Sigmoid colon (tissue), 7 donors: Measurements from ENCODE around the gene ZNF334. TPM values are rescaled to one million over a fixed set of nuclear protein-coding genes. Genes with fewer than 3 reads are reported as not detected.

Experiments
- DNase-seq: peaks from one replicate; pipeline ENCODE4 v3.0.0-alpha.2; 2019
- H3K27ac ChIP-seq, 4 donors: fragments of 200-600 bp; sonication (generic); one replicate each; pipeline ENCODE4 v1.5.1; 2016 to 2019; ENCODE audit warnings: mild to moderate bottlenecking in 1 of 4
- H3K27me3 ChIP-seq, 3 donors: fragments of 200-600 bp; sonication (generic); one replicate each; pipeline ENCODE4 v1.5.1; 2019; ENCODE audit warnings: mild to moderate bottlenecking in 1 of 3
- H3K36me3 ChIP-seq, 4 donors: fragments of 200-600 bp; sonication (generic); one replicate each; pipeline ENCODE4 v1.5.1; 2016 to 2019
- H3K4me1 ChIP-seq, 4 donors: fragments of 200-600 bp; sonication (generic); one replicate each; pipeline ENCODE4 v1.5.1; 2017 to 2019
- H3K4me3 ChIP-seq, 4 donors: fragments of 200-600 bp; sonication (generic); one replicate each; pipeline ENCODE4 v1.5.1; 2017 to 2019; ENCODE audit warnings: mild to moderate bottlenecking in 2 of 4, moderate library complexity in 1 of 4
- H3K9me3 ChIP-seq, 4 donors: fragments of 200-600 bp in 3 of 4; sonication (generic) in 3 of 4; one replicate each; pipeline versions ENCODE4 v1.5.1 to v1.6.1; 2013 to 2019
- EP300 ChIP-seq, 4 donors: sonication (generic); formaldehyde crosslinking; IDR thresholded peaks; one replicate each; pipeline ENCODE4 v1.6.1; 2017; ENCODE audit warnings: antibody characterized with exemption in 4 of 4
- POLR2A ChIP-seq, 2 donors: fragments of 450-650 bp; IDR thresholded peaks; one replicate each; pipeline ENCODE4 v1.6.1; 2016; ENCODE audit warnings: antibody characterized with exemption in 2 of 2, mild to moderate bottlenecking in 2 of 2, moderate library complexity in 2 of 2
- POLR2AphosphoS5 ChIP-seq, 4 donors: sonication (generic); formaldehyde crosslinking; IDR thresholded peaks; one replicate each; pipeline ENCODE4 v1.6.1; 2017; ENCODE audit warnings: antibody characterized with exemption in 4 of 4
- WGBS, 2 donors: extraction: QIAGEN DNeasy Blood & Tissue Kit; methylation state at CpG; one replicate each; pipeline ENCODE4 v1.1.7; 2013; 5-methylcytosine and 5-hydroxymethylcytosine counted together
- intact Hi-C: fragments of 100-400 bp; cut with DNase I; formaldehyde crosslinking; loops from one replicate; pipeline ENCODE4 v1.15.1; 2023
- polyA plus RNA-seq, 3 donors: library from polyadenylated mRNA; stranded (reverse); fragments of 200-250 nt; gene quantifications; one replicate each; pipeline ENCODE4 v1.2.3, GENCODE V29; 2013
- total RNA-seq, 4 donors: library from RNA; depleted of rRNA; stranded (reverse); fragments of >200 nt; gene quantifications; one replicate each; pipeline ENCODE4 v1.1.0, GENCODE V29; 2016
- TF ChIP-seq, protein P1 (sequence below), 4 experiments: fragments of 450-650 bp in 3 of 4; fragments of 200-600 bp in 1 of 4; IDR thresholded peaks; one replicate each; pipeline ENCODE4 v1.5.1; 2016 to 2019; ENCODE audit warnings: antibody characterized with exemption in 4 of 4, mild to moderate bottlenecking in 3 of 4, moderate library complexity in 2 of 4
- donor health status: healthy with polysubstance abuse.
- donor health status: Bipolar disorder and iron deficiency.
- donor health status: healthy.

ZNF334 gene
- total and polyA plus RNA-seq, 7 donors: 0.46 to 6.6 (median 2.6) TPM

DNA sequence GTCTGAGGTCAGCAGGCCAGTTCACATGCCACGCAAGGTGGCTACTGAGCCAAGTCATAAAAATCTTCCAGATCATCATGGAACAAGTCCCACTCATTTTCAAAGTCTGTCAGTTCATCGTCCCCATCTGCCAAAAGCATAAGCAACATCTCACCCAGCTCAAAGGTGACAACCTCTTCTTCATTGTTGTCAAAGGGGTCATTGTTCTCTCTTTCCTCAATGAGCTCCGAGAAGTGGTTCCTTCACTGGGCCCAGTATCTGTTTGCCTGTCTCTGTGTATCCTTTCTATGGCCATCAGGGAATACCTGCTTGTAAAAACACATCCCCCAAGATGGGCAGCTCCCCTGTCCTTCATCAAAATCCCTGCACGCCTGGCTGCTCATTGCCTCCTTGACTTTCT is 49.5 kb downstream of the ZNF334 start:
- Histone ChIP-seq H3K27ac (no peak overlapping the region), H3K9me3 (no peaks in the 10 kb centered on the region), H3K4me1 (peaks cover 0 to 5% (median 2%) of the 10 kb centered on the region in 4 donors), H3K4me3 (no peak overlapping the region), H3K27me3 (peaks cover 0 to 18% (median 2%) of the 10 kb centered on the region in 3 donors), H3K36me3 (no peaks in the 10 kb centered on the region)
- no peak for DNase-seq
- intact Hi-C loops: no loop called here
- TF ChIP-seq POLR2A (IDR thresholded peaks at IDR 0.05) (no peak), POLR2AphosphoS5 (IDR thresholded peaks at IDR 0.05) (no peak), EP300 (IDR thresholded peaks at IDR 0.05) (no peak)
- TF ChIP-seq, protein P1, sequence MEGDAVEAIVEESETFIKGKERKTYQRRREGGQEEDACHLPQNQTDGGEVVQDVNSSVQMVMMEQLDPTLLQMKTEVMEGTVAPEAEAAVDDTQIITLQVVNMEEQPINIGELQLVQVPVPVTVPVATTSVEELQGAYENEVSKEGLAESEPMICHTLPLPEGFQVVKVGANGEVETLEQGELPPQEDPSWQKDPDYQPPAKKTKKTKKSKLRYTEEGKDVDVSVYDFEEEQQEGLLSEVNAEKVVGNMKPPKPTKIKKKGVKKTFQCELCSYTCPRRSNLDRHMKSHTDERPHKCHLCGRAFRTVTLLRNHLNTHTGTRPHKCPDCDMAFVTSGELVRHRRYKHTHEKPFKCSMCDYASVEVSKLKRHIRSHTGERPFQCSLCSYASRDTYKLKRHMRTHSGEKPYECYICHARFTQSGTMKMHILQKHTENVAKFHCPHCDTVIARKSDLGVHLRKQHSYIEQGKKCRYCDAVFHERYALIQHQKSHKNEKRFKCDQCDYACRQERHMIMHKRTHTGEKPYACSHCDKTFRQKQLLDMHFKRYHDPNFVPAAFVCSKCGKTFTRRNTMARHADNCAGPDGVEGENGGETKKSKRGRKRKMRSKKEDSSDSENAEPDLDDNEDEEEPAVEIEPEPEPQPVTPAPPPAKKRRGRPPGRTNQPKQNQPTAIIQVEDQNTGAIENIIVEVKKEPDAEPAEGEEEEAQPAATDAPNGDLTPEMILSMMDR (IDR thresholded peaks at IDR 0.05): no peak
- 73 to 89% methylated on average over 4 of the region's 4 CpGs for WGBS, 2 donors

- Histone ChIP-seq H3K27me3 (peaks cover 0 to 26% (median 7%) of the 10 kb centered on the region in 3 donors), H3K4me1 (peaks cover 0 to 6% (median 2%) of the 10 kb centered on the region in 4 donors), H3K9me3 (peaks cover 0 to 3% (median 0%) of the 10 kb centered on the region in 4 donors), H3K36me3 (no peaks in the 10 kb centered on the region), H3K4me3 (no peak overlapping the region), H3K27ac (no peak overlapping the region)
- intact Hi-C loops: no loop called here
- DNase-seq: no peak
- TF ChIP-seq POLR2A (IDR thresholded peaks at IDR 0.05) (no peak), EP300 (IDR thresholded peaks at IDR 0.05) (no peak), POLR2AphosphoS5 (IDR thresholded peaks at IDR 0.05) (no peak)
- TF ChIP-seq, protein P1 (IDR thresholded peaks at IDR 0.05): no peak
- 90 to 92% methylated on average over 3 of the region's 3 CpGs for WGBS, 2 donors
Observed at GRCh38 chr20:46461808-46462207, 51.6 kb downstream of the ZNF334 start.

DNA sequence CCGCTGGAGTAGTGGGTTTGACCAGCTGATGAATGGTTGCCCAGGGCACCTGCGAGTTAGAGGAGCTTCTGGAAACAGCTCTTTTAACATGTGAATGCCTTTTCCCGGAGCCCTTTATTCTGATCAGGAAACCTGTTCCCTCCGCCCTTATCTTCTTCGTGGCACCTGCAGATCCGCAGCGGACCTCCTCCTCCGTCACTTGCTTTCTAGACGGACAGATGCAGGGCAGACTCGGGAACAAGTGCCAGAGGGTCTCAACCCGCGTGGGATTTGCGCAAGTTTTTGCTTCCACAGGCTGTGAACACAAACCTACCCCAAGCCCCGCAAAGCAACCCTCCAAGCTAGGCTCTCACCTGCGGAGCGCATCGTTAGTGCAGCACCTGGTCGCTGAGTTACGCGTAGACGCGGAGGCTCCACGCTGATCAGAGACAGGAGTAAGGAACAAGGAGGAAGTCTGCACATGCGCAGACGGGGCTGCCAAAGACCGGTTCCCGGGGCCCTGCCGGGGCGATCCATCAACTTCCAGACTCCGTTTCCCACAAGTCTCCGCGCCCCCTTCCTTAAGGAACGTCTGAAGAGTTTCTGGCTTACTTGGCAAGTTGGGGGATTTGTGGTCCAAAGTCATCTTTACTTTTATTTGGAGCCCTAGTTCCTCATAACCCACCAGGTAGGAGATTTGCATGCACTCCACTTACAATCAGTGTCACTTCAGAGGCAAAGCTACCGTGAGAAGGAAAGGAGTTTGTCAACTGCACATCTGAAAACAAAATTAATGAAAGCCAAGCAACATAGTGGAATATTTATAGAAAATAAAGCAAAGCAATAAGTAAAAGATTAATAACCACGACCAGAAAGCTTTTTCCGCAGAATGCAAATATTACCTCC is 54.3 kb downstream of the ZNF334 start:
- Histone ChIP-seq H3K27ac (no peak overlapping the region), H3K36me3 (no peaks in the 10 kb centered on the region), H3K27me3 (peaks cover 0 to 22% (median 7%) of the 10 kb centered on the region in 3 donors), H3K4me3 (peak overlapping the region in 3 of 4 donors; percentile 15 to 24 (median 16)), H3K4me1 (peaks cover 0 to 6% (median 2%) of the 10 kb centered on the region in 4 donors), H3K9me3 (peaks cover 0 to 11% (median 1%) of the 10 kb centered on the region in 4 donors)
- intact Hi-C loops: no loop called here
- TF ChIP-seq EP300 (IDR thresholded peaks at IDR 0.05): no peak
- TF ChIP-seq, protein P1 (IDR thresholded peaks at IDR 0.05): no peak
- no peak for DNase-seq
- 5 to 9% methylated on average over 36 of the region's 36 CpGs for WGBS, 2 donors

- TF ChIP-seq, protein P1 (IDR thresholded peaks at IDR 0.05): no peak
- TF ChIP-seq EP300 (IDR thresholded peaks at IDR 0.05): no peak
- no peak for TF ChIP-seq POLR2AphosphoS5 (IDR thresholded peaks at IDR 0.05)
- TF ChIP-seq POLR2A (IDR thresholded peaks at IDR 0.05): no peak
- no peak for DNase-seq
- no peaks in the 10 kb centered on the region for H3K36me3 ChIP-seq
- H3K9me3 ChIP-seq: peaks cover 0 to 11% (median 1%) of the 10 kb centered on the region in 4 donors
- peaks cover 0 to 22% (median 7%) of the 10 kb centered on the region in 3 donors for H3K27me3 ChIP-seq
- WGBS, 2 donors: 91 to 96% methylated on average over 5 of the region's 5 CpGs
- no peak overlapping the region for H3K4me3 ChIP-seq
- peaks cover 0 to 6% (median 2%) of the 10 kb centered on the region in 4 donors for H3K4me1 ChIP-seq
- intact Hi-C loops: no loop called here
- H3K27ac ChIP-seq: no peak overlapping the region
Observed at GRCh38 chr20:46456255-46457028, 56.9 kb downstream of the ZNF334 start.
